GM19238 (cell line): ENCODE measurements around the gene EPO.
"Not testable (repeated sequence)": the region's sequence is repeated elsewhere in the genome, so short reads cannot be mapped to it uniquely, and the experiment has no call there.

ENCODE experiments used
- DNase-seq: peaks from one replicate; pipeline ENCODE4 v3.0.0; 2011; ENCODE audit warnings: low spot score; ENCODE audit not compliant: insufficient read length

Gene EPO

DNA sequence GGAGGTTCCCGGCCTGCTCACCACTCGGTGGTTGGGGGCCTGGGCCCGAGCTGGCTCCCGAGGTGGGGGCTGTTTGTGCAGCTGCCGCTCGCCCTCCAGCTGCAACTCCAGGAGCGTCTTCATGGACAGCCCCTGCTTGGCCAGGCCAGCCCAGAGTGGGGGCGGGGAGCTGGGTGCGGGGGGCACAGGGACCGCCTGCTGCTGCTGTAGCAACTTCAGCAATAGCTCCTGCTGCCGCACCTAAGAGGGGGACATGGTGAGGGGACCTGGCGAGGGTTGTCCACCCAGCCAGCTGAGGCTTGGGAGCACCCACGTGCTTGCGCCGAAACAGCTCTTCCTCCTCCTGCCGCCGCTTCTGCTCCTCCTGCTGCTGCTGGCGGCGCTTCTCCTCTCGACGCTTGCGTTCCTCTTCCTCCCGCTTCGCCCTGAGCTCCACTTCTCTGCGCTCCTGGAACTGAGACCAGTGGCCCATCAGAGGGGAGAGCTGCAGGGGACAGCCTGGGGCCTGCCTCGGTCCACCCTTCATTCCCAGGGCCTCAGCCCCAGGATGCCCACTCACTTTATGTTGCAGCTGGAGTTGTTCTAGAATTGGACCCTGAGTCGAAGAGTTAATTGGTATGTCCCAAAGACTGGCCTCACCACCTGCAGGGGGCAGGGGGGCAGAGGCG, 37.1 kb upstream of the EPO start:
- DNase-seq, result no peak

DNA sequence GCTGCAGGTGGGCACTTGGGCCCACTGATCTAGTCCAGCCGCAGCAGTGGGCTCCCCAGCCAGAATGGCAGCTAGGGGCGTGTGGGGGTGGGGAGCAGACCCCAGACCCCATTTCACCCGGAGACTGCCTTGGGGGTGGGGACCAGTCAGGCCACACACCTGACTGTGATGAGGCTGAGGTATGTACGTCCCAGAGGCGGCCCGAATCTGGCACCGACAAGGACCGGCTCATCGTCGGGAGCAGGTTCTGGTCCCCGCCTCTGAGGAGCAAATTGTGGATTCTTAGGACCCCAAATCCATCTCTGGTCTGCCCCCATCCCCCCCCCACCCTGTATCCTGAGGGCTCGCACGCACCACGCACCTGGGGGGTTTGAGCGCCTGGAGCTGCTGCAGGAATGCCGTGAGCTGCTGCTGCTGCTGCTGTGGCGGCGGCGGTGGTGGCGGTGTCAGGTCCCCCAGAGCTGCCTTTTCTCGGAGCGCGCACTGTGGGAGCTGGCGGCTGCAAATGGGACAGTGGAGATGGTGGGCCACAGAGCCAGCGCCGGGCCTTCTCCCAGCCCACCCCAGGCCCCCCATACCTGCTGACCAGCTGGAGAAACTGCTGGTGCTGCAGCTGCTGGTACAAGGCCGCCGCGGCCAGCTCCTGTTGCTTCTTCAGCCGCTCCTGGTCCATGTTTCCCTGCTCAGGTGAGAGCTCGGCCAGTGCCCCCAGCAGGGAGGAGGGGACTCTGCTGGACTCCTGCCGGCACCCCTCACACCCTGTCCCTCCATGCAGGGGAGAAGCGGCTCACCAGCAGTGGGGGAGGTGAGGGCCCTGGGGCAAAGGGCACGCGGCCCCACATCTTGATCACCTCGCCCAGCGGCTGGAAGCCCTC, 36.4 kb upstream of the EPO start:
- no peak for DNase-seq

DNA sequence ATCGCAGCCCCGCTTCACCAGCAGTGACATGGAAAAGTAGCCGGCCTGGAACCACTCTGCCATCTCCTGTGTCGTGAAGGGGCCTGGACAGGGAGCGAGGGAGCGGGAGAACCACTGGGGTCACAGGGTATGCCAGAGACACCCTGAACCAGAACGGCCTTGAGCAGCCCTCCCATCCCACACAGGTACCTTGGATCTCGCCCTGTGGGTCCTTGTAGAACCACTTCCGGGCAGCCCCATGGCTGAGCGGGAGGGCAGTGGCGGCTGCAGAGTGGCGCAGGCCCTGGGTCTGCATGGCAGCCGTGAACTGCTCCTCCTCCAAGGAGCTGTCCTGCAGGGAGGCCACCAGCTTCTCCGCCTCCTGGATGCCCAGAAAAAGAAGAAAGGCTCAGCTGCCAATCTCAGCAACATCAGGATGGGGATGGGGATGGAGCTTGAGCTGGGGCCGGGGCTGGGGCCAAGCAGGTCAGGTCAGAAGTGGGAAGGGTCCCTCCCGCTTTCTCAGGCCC, 35.7 kb upstream of the EPO start:
- DNase-seq, result no peak

DNA sequence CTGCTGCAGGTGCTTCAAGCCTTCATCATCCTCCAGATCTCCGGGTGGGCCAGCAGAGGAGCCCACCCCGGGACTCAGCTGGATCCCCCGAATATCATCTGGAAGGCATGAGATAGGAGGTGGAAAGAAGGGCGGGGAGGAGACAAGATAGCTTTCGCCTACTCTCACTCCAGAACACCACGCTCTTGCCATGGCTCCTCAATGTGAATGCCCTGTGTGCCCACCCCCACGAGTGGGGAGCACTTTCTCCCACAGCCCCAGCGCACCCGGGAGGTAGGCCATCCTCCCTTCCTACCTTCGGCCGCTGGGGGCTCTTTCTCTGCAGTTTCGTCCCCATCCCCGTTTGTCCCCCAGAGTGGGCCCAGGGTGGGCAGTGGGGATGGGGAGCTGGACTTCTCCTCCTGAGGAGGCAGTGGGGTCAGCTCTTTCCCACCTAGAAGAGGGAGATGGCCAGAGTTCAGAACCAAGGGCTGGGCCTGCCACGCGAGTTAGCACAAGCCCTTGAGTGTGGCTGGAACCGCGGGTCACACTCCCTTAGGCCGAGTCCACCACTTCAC, 35.1 kb upstream of the EPO start:
- DNase-seq, result no peak

DNA sequence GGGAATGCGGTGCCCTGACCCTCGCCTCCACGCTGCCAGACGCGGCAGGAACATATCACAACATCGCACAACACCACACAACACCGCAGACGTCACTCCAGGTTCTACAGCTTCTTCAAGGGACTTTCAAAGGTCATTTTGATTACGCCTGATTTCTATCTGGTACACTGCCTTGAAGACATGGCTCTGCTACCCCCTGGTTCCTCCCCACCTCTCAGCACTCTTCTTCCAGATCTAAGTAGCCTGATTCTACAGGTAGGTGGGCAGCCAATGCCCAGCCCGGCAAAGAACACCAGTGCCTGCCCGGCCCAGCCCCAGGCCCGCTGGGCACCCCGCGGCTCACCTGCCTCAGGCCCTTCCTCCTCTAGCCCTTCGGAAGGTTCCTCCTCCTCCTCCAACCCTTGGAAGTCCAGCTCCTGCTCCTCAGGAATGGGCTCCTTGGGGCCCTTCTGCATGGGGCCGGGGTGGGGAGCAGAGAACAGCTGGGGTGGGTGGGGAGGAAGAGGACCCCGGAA, 34.6 kb upstream of the EPO start:
- DNase-seq, result no peak

DNA sequence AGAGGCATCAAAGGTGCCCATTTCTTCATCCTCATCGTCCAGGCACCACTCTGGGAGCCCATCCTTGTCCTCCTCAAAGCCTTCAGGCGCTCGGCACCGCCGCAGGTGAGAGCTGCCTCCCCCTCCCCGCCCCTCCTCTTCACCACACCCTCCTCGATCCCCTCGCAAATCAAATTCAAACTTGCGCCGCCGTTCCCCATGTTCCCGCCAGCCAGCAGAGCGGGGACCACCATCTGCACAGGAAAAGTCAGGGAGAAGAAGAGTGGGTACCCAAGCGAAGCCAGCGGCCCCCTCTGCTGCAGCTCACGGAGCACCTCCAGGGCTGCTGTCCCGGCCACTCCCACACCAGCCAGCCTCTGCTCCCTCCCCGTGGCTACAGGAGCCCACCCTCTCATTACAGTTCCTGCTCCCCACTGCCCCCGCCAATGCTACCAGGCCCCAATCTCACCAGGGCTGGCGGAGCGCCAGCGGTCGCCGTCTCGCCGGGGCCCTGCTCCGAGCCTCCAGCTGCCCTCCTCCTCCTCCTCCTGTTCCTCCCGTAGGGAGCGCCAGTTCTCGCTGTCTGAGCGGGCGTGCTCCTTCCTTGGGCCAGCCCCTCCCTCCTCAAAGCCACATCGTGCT, 34.0 kb upstream of the EPO start:
- DNase-seq, result no peak

DNA sequence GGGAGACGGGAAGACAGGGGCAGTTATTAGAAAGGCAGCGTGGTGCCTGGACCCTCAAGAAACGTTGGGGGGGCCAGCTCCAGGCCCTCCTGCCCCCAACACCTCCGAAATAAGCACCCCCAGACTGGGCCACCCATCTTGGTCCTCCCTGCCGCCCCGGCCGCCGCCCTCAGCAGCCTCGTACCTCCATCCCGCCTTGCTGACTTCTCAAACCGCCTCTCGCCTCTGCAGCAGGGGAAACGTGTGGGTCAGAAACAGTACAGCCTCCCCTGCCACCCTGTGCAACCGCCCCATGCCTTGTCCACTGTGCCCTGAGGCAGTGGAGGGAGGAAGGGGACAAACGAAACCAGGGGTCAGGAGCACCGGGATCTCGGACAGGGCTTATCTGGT, 33.5 kb upstream of the EPO start:
- DNase-seq, result no peak

DNA sequence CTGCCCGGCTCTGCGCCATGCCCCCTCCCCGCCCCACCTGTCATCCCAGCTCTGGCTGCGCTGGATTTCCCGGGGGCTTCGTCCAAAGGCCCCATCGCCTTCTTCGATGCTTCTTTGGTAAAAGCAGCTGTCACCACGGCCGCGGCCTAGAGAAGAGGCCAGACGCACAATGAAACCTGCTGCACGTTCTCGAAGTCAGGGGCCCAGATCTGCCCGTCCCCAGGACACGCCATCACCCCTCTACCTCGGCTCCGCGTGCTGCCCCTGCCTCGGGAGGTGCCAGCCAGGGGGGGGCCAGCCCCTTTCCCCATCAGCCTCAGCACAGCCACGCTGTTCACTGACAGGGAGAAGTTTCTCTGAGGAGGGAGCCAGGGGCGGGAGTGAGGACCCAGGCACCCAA, 33.0 kb upstream of the EPO start:
- DNase-seq, result no peak

DNA sequence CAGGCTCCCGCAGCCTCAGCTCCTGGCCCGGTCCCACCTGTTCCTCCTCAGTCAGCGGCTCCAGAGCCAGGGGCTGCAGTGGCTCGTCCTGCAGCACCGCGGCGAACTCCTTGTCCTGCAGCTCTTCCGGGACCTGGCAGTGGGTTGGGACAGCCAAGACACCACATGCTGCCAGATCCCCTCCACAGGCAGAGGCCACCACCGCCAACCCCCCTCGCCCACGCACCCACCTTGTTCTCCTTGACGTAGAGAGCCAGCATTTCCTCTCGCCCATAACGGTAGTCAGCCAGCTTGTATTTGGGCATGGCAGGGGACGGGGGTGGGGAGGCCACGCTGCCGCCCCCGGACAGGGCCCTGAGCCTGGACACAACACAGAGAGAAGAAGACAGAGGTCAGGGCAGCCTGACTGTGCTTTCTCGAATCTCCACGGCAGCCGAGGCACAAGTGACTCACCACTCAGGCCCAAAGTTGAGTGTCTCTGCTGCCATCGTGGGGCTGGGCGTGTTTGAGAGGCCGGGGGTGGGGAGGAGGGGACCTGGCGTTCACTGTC, 32.4 kb upstream of the EPO start:
- DNase-seq, result no peak

DNA sequence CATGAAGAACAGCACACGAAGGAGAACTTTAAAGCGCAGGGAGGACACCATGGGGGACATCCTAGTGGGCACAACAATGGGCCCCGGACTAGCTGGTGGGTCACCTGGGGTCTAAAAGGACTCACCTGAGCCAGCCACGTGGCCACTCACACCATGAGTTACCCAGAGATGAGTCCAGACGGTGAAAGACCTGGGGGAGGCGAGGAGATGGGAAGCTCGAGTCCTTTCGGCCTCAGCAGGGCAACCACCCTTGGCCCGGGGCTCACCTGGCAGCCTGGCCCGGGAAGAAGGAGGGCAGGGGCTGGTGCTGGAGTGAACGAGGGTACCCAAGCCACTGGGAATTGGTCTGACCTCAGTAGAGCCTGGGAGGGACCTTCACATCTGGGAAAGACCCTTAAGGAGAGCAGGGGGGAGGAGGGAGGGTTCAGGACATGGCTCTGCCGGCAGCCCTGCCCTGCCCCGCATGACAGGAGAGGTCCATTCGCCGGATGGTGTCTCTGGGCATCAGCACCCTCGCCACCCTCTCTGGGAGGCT, 31.9 kb upstream of the EPO start:
- no peak for DNase-seq

DNA sequence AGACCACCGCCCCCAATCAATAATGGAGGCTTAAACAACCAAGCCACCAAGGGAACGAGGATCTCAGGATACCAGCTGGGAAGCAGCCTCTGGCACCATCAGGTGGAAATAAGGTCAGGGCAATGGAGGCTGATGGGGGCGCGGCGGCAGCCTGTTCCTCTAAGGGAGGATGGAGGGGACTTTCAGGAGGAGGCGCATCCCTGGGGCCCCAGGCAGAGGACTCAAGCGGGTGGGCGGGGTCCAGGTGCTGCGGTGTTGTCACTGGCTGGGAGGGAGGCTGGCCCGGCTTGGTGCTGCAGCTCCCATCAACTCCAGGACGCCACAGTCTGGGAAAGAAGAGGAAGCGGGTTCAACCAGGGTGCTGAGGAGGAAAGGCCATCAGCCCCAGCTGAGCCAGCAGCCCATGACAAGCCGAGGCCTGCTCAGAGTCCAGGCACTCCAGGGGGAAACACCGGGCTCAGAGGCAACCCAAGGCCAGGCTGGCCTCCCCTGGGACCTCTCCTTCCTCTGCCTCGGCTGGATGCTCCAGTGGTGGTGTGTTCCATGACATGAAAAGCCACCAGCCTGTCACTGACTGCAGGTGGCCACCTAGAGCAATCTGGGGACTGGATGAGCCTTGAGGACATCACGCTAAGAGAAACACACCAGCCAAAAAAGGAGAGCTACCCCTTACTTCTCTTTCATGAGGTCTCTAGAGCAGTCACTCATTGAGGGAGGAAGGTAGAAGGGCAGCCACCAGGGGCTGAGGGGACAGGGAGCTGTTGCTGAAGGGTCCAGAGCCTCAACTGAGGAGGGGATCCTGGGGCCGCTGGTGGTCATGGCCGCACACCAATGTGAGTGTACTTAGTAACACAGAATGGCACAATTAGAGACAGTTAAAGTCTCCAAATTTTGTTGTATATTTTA, 30.8 kb upstream of the EPO start:
- DNase-seq, result no peak

DNA sequence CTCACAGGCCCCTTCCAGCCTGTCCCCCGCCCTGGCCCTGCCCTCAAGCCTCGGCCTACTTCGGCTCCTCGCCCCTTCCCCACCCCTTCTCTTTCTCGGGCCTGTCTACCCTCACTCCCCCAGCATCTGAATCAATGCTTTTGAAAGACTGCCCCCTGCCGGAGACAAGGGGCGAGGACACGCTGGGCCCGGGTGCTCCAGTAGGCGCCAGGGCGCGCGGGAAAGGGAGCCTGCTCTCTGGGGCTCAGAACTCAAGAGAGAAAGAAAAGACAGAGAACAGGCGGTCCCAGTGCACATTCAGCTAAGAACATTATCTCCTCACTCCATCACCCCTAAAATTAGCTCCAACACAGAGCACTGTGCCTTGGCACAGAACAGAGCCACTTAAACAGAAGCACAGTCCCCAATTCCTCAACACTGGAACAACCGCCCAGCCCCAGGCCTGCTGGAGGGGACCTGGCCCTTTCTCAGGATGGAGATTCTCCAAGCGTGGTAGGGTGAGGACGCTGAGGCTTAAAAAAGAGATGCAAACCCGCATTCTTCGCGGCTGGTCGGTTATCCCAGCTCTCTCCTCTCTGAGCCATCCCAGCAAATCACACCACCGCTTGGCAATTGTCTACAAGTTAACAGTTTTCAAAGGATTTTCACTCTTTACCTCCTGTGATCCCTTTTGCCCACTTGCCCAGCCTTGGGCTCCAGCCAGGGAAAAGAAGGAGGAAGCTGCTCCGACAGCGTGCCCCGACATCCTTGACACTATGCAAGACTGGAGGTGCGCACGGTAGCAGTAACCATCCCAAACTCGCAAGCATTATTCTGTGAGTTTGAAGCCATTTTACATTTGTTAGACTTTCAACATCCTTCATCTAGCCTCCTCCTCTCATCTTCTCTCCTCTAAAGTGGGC, 28.3 kb upstream of the EPO start:
- peak; percentile 93 for DNase-seq

DNA sequence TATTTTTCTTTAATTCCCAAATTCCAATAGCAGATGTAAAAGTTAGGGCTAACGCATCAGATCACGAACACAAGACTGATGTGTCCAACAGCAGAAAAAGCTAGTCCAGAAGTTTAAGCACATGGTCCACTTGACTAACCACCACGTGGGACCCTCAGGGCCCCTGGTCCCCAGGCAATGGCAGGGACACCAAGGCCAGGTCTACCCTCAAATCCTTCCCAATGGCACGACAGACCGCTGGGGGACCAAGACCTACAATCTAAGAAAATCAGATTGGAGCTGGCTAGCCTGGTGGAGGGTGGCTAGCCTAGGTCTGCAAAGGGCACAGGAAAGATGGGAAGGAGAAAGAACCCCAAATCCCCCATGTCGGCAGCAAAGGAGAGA, 27.7 kb upstream of the EPO start:
- DNase-seq, result no peak

DNA sequence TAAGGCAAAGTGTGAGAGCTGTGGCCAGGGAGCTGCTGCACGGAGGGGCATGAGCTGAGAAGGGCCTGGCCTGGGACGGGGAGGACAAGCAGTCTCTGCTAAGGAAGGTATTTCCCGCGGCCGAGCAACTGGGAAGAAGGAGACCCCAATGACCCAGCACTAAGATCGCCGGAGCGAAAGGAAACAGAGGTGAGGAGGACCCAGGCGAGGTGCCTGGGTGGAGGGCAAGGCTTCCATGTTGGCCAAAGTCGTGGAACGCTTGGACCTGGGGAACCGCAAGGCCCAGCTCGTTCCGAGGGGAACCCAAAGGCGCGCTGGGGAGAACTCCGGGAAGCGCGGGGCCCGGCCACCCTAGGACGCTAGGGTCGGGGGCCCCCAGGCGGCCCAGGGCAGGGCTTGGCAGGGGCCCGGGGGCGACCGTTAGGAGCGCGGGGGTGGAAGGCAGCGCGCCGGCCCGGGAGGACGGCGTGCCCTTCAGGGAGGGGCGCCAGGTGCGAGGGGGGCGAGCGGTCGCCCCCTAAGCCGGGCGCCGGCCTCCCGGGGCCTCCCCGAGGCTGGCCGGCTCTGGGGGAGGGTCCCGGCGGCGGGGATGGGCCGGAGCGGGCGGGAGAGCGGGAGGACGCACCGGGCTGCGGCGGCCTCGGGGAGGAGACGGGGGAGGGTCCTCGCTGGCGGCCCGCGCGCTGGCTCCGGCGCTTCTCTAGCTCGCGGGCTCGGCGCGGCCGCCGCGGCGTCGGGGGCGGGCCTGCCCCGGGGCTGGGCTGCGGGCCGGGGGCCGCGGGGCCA, 26.8 kb upstream of the EPO start:
- DNase-seq, result peak; percentile 50

DNA sequence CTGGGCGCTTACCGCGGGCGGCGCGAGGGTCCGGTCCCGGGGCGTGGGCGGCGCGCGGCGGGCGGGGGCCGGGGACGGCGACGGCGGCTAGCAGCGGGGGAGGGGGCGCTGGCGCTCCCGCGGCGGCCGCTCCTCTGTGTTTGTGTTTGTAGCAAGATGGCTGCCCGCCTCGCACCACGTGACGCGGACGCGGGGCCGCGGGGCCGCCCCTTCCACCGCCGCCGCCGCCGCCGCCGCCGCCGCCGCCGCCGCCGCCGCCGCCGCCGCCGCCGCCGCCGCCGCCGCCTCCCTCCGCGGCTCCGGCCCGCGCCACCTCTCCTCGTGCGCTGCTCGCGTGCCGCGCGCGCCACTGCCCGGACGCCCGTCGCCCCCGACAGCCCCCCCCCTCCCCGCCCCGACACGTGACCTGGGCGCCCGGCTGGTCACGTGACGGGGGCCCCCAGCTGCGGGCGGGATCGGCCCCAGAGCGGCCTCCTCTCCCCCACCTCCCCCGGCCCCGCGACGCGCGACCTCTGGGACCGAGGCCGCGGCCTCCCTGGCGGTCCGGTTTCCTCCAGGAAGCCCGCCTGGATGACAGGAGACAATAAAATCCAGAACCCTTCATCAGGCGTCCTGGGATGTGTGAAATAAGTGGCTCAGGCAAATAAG, 26.0 kb upstream of the EPO start, which contains the start of gene GIGYF1:
Gene GIGYF1, minus strand, starts transcription at position 153 of the 648 bp plus-strand sequence. CDS start 6,012 bp downstream, outside the sequence.
- DNase-seq, result peak; percentile 85

DNA sequence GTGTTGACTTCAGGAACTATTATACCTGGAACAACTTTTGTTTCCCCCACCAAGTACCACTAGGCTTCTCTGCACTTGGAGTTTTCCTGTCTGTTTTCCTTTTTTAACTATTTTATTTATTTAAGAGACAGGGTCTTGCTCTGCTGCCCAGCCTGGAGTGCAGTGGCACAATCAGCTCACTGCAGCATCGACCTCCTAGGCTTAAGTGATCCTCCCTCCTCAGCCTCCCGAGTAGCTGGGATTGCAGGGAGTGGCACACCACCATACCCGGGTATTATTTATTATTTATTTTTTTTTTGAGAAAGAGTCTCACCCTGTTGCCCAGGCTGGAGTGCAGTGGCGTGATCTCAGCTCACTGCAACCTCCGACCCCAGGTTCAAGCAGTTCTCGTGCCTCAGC, 24.1 kb upstream of the EPO start:
- DNase-seq, result no peak

DNA sequence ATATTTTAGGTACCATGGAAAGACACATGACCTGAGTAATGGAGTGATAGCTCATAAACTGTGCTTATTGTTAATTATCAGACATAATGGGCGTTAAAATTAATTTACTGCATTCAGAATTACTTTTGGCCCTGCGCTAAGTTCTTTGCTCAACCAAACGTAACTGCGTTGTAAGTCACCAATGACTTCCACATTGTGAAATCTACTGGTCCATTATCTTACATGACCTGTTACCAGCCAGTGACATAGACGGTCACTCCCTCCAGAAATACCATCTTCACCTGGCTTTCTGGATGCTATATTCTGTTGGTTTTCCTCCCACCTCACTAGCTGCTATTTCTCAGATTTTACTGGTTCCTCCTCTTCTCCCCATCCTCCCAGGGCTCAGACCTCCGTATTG, 21.2 kb upstream of the EPO start:
- DNase-seq, result no peak

DNA sequence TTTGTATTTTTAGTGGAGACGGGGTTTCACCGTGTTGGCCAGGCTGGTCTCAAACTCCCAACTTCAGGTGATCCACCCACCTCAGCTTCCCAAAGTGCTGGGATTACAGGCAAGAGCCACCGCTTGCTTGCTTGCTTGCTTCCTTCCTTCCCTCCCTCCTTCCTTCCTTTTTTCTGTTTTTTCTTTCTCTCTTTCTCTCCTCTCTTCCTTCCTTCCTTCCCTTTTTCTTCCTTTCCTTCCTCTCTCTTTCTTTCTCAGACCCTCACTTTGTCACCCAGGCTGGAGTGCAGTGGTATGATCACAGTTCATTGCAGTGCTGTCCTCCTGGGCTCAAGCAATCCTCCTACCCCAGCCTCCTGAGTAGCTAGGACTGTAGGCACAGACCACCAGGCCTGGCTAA, 19.2 kb upstream of the EPO start:
- not testable (repeated sequence) for DNase-seq
